AG08395 (cell line): Measurements from ENCODE around the gene TNFRSF9.
A peak's percentile ranks its signal among the peaks of the same experiment; 100 is the strongest.
"Not testable (repeated sequence)": the region's sequence is repeated elsewhere in the genome, so short reads cannot be mapped to it uniquely, and the experiment has no call there.

Source experiments
- DNase-seq: peaks from one replicate; pipeline ENCODE4 v3.0.0; 2012; ENCODE audit warnings: mixed read lengths, low spot score

The TNFRSF9 gene

DNA sequence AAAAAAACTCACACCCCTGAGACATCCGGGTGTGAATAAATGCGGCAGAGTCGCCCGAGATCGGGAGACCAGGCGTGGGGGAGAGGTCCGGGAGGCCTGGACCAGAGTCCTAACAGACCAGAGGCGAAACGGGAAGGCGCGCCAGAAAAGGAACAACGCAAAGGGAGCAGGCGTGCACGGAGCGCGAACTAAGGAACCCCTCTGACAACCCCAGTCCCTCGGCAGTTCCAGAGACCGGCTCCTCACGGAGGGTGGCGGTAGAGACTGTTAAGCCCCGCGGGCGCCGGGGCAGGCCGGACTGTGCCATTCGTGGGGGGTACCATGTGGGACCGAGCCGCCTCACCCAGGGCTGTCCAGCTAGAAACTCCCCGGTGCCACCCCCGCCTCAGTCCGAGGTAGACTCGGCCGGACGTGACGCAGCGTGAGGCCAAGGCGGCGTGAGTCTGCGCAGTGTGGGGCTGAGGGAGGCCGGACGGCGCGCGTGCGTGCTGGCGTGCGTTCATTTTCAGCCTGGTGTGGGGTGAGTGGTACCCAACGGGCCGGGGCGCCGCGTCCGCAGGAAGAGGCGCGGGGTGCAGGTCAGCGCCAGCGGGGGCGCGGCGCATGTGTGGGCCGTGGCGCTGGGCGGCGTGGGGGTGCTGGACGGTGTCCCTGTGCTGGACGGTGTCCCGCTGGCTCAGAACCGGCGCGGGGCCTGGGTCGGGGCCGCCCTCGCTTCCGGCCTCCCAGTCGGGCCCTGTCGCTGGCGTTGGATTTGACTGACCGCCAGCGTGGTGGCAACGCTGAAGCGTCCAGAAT, 20.8 kb upstream of the TNFRSF9 start, which contains the start of gene PARK7:
Gene PARK7, plus strand, starts transcription at position 496 of the 798 bp plus-strand sequence. CDS start 1,075 bp downstream, outside the sequence.
- peak; percentile 100 for DNase-seq

GRCh38 chr1:7960867-7961215, 20.2 kb upstream of the TNFRSF9 start:
- DNase-seq, result no peak

GRCh38 chr1:7960165-7960564, 19.5 kb upstream of the TNFRSF9 start:
- DNase-seq, result no peak

- peak; percentile 55 for DNase-seq
Measured at GRCh38 chr1:7956218-7957032, 15.8 kb upstream of the TNFRSF9 start.

DNA sequence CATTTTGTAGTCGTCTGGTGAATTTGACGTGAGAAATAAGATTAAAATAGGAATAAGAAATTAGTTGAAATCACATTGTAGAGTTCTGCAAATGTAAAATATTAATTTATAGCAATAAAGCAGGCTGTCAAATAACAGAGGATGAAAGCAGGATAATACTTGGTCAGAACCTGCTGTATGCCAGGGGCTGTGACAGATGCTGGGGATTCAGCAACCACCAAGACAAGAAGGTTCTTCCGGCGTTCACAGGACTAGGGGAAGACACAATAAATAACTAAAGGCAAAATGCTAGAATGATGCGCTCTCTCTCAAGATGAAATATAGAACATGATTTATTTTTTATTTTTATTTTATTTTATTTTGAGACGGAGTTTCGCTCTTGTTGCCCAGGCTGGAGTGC, 14.0 kb upstream of the TNFRSF9 start:
- DNase-seq, result no peak

DNA sequence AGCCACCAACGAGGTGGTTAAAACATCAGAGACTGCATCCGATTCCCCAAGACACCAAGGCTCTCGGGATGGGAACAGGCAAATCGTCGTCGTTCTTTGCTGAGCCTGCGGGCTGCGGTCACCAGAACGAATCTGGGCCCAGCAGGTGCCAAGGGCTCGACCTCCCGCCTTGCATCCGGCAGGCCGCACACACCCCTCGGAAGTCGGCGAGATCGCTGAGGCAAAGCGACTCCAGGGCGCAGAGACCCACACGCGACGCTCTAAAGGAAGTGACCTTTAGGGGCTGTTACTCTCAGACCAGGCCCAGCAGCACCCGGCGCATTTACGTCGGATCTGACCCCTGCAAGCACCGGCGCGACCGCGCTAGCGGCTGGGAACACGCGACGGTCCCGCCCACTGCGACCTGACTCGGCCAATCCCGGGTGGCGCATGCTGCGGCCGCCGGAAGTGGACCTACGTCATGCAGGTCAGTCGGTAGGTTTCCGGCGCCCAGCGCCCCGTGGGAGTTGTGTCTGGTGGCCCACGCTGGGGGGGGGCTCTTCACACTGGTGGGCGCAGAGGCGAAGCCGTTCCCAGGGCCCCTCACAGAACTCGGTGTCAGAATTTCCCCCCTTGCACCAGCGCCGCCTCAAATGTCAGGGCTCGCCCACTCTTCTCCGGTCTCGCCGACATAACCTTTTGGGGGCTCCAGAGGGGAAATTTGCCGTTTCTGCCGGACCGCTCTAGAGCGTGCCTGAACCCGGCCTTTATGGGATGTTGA, 13.4 kb upstream of the TNFRSF9 start:
- DNase-seq, result peak; percentile 81

GRCh38 chr1:7952791-7953190, 12.2 kb upstream of the TNFRSF9 start:
- not testable (repeated sequence) for DNase-seq

GRCh38 chr1:7948960-7949359, 8.3 kb upstream of the TNFRSF9 start:
- peak; percentile 88 for DNase-seq

DNA sequence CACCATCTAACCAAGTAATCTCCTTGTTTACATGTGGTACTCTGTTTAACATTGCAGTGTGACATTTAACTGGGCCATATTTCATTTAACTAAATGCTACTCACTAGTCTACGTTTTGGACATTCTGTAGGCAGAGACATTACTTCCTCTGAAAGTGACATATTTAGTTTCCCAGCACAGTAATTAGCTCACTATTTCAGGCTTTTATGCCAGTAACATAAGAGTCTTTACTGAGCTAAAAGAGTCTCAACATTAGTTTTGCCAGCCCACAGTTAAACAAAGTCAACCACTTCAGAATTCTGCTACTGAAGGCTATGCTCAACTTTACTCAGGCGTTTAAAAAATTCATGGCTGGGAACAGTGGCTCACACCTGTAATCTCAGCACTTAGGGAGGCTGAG, 2.6 kb upstream of the TNFRSF9 start:
- no peak for DNase-seq

- DNase-seq, result peak; percentile 70
Measured at GRCh38 chr1:7942214-7942921, 1.7 kb upstream of the TNFRSF9 start.

GRCh38 chr1:7941437-7941793, 776 bp upstream of the TNFRSF9 start:
- no peak for DNase-seq

DNA sequence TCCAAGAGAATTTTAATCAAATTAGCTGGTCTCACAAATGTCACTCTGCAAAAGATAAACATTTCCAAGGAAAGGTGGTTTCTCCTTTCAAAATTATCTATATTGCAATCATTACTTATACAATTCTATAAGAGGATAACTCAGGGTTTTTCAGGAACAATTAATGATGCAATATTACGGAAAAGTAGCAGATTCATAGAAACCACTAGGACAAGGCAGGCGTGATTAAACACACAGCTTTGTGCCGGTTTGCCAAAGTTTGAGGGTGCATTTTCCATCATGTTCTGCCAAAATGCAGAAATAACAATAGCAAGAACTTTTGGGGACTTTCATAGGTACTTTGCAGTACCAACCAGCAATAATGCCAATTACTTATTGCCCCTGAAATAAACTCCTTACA, 605 bp downstream of the TNFRSF9 start:
- DNase-seq, result no peak

GRCh38 chr1:7938070-7938469, 2.6 kb downstream of the TNFRSF9 start:
- DNase-seq, result no peak

DNA sequence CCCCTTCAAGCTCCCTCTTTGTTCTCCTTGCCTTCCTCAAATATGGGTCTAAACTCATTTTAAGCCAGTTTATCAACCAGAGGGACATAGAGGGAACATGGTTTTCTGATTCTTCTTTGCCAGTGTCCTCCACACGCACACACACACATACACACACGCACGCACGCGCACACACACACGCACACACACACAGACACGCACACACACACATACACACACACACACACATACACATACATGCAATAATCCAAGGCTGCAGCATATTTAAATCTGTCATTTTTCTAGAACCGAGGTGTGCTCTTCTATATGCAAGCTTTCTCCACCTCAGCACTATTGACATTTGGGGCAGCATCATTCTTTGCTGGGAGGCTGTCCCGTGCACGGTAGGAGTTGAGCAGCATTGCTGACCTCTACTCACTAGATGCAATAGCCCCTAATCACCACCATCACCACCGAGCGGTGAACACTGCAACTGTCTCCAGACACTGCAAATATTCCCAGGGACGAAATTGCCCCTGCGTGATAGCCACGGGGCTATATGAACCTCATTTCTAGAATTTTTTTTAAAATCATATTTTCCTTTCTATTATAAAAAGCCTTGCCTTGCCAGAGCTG, 8.0 kb downstream of the TNFRSF9 start:
- DNase-seq, result no peak

DNA sequence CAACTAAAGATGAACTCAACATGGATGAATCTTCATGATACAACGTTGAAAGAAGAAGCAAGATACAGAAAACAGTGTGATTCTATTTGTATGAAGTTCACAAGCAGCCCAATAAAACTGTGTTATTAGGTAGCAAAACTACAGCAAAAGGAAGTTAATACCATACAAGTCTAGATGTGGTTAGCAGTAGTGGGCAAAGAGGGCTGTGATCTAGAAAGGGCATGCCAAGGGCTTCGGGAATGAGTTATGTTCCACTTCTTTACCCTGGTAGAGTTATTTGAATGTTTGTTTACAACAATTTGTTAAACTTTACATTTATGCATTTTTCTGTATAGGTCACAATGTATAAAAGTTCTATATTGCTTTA, 9.2 kb downstream of the TNFRSF9 start:
- no peak for DNase-seq

DNA sequence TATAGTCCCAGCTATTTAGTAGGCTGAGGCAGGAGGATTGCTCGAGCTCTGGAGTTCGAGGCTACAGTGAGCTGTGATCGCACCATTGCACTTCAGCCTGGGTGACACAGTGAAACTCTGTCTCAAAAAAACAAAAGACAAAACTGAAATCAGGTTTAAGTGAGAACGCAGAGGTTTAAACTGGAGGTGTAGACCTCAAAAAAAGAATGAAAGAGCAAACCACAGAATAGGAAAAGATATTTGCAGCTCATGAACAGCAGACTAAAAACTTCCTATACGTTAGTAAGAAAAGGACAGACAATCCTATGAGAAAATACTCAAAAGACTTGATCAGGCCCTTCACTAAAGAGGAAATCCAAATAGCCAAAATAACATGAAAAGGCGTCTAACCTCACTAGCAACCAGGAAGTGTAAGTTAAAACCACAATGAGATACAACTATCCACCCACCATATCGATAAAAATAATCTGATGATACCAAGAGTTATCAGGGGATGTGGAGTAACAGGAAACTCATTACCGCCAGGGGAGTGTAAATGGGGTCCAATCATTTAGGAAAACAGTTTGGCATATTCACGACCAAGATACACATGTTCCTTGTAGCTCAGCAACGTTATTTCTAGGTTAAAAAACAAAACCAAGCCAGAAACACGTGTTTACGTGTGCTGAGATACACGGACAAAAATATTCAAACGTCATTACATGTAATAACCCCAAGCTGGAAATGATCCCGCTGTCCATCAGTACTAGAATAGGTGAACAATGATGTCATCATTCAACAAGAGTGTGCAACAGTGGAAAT, 9.8 kb downstream of the TNFRSF9 start:
- no peak for DNase-seq

DNA sequence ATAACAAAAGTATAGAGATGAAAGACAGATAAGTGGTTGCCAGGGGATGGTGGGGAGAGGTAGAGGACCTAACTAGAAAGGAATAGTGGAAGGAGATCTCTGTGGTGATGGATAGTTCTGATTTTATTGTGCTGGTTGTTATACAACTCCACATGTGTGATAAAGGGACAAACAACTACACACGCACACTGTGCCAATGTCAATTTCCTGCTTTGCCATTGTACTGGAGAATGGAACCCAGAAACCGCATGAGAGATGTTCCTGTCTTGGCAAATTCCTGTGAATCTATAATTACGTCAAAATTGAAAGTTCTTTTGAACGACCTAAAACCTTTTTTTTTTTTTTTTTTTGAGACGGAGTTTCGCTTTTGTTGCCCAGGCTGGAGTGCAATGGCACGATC, 11.0 kb downstream of the TNFRSF9 start:
- DNase-seq, result no peak

DNA sequence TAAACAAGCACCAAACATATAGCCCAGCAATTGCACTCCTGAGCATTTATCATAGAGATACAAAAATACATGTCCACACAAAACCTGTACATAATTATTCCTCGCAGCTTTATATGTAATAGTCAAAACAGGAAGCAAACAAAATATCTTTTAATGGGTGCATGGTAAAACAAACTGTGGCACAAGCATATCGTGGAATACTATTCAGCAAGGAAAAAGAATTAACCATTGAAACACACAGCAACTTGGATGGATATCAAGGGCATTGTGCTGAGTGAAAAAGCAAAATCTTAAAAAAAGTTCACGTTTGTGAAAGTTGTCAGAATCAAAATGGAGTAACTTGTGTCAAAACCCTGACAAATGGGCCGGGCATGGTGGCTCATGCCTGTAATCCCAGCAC, 12.4 kb downstream of the TNFRSF9 start:
- no peak for DNase-seq

DNA sequence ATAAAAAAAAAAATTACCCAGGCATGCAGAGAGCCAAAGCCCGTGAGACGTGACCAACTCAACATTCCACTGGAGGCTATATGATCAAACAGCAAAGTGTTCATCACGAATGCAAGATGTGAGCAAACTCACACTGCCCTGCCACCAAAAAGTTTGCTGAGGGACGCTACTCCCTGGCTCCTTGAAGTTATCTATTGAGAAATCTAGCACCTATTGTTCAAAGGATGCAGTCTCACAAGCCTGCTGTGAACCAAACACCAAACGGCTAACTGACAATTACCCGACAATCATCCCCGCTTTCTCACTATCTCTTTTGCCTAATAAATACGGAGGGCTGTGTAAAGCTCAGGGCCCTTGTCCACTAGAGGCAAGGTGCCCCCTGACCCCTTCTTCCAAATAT, 13.6 kb downstream of the TNFRSF9 start:
- DNase-seq, result not testable (repeated sequence)

- peak; percentile 22 for DNase-seq
Measured at GRCh38 chr1:7922301-7922700, 18.3 kb downstream of the TNFRSF9 start.

- DNase-seq, result no peak
Measured at GRCh38 chr1:7921796-7922195, 18.8 kb downstream of the TNFRSF9 start.
